ENCODE results near the gene FOXK2.

DNA sequence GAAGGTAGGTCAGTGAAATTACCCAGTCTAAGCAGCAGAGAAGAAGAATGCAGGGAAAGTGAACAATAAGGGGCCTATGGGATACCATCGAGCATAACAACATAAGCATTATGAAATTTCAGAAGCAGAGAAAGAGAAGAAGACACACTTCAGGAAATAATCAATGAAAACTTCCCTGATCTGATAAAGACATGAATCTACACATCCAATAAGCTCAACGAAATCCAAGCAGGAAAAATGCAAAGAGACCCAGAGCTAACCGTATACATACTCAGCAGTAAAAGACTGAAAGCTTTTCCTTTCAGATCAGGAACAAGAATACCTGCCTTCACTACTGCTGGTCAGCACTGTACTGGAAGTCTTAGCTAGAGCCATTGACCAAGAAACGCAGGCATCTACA, 90.1 kb downstream of the FOXK2 start:
- TF ChIP-seq CTCF (IDR thresholded peaks at IDR 0.05): no peak
- TF ChIP-seq POLR2A (IDR thresholded peaks at IDR 0.05): no peak
